Nucleus accumbens (tissue), 56 donors: ENCODE measurements around the gene STYX.

ENCODE experiments used
- DNase-seq, 56 donors: peaks; one replicate each; lab custom pipeline; 2025; lab: John Stamatoyannopoulos, UW

STYX gene

DNA sequence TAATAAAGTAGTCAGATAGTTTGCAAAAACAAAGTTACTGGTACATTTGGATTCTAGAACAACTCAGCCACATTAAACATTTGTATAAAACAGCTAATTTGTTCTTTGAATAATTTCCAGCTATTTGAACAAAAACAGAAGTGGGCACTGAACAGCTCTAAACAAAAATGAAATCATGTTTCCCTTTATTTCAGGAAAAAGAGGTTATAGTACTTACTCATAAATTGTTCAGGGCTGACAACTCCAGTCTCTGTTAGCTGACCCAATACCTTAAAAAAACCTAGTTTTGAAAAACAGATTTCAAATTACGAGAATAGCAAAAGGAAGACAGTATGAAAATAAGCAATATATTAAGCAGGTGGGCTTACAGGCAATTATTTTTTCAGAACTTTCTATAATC, 53.2 kb downstream of the STYX start:
- no peak for DNase-seq

DNA sequence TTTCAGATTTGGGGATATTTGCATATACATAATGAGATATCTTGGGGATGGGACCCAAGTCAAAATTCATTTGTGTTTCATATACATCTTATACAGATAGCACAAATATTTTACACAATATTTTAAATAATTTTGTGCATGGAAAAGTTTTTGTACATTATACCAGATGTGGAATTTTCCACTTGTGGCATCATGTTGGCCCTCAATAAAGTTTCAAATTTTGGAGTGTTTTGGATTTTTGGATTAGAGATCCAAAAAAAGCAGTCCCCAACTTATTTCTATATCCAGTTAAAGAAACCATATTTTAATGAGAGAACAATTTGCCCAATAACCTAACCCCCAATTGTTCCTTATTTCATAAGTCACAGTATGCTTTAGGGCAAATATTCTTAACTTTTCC, 56.9 kb downstream of the STYX start:
- no peak for DNase-seq

GRCh38 chr14:52789118-52789517, 59.2 kb downstream of the STYX start:
- DNase-seq = no peak

DNA sequence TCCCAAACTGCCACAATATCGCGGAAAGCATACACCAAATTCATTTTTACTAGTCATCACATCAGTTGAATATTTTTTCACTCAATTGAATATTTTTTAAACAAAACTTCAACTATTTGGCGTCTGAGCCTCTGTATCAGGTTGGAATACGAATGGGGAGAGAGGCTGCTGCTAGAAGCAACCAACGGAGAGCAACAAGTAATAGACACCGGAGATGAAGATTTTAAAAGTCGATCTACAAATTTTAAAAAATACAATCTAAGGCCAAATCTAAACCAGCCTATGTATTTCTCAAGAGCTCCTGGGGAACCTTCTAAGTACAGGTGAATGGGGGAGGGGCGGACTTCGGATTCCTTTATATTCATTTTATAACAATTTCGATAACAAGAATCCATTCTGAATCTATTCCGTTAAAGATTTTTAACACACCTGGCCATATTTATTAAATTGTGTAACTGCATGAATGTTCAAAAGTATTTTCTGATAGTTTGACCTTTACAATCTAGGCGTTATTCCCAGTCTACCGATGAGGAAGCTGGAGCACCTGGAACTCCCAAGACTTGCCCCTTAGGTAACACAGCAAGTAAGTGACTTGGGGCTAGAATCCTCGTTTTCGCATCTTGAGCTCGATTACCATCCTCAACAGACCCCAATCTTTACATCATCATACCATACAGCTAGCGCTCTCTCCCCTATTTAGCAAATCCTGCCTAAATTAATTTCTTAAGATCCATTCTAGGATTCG, 60.2 kb downstream of the STYX start:
- no peak for DNase-seq

DNA sequence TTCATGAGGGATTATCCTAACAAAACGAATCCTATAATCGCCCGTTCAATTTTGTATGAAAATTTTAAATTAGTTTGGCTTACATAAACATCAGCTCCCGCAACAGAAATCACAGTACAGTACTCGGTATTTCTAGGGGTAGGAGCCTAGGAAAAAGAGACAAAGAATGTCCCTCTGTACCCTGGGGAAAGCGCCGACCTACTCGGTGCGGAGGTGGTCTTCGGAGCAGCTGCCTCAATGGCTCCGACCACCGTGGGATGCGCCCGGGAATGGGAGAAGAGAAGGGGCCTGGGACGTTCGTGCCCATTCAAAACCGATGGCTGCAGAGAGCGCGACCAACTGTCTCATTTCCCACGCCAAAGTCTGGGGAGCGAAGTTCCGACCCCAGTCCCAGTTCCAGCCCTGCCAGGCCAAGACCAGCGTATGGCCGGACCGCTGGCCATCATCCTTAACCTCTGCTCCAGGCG, 60.8 kb downstream of the STYX start:
- peak in 5 of 56 donors; percentile 15 to 51 (median 38) for DNase-seq

- peak in 55 of 56 donors; percentile 14 to 94 (median 77) for DNase-seq
Observed at GRCh38 chr14:52791223-52792096, 61.5 kb downstream of the STYX start, which contains the start of gene GNPNAT1. TSS of gene GNPNAT1 (minus strand) at chr14:52791607. CDS start at chr14:52784650, 6,957 bp downstream.

DNA sequence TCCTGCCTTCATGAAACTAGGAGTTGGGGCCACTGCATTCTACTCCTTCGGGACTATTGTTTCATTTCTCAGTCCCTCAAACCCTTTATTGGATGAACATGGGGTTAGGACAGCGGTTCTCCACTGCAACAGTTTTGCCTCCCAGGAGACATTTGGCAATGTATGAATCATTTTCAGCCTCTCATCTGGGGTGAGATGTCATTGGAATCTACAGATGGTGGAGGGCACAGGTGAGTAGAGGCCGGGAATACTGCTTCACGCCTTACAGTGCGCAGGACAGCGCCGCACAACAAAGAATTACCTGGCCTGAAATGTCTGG, 62.1 kb downstream of the STYX start:
- peak in 2 of 56 donors; percentile 33 to 44 for DNase-seq

DNA sequence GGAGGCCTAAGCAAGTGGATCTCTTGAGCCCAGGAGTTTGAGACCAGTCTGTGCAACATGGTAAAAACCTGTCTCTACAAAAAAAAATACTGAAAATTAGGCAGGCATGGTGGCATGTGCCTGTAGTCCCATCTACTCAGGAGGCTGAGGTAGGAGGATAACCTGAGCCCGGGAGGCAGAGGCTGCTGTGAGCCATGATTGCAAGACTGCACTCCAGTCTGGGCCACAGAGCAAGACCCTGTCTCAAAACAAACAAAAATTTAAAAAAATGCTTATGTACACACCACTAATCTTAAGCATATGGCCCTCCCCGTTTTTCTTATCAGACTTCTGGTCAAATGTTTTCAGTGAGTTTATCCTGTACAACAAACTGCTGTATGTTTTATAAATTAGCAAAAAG, 63.1 kb downstream of the STYX start:
- no peak for DNase-seq

- no peak for DNase-seq
Observed at GRCh38 chr14:52797653-52798052, 67.7 kb downstream of the STYX start.

GRCh38 chr14:52798826-52799225, 68.9 kb downstream of the STYX start:
- no peak for DNase-seq

GRCh38 chr14:52801014-52801712, 71.2 kb downstream of the STYX start:
- DNase-seq = no peak

- DNase-seq = no peak
Observed at GRCh38 chr14:52802597-52802996, 72.6 kb downstream of the STYX start.

GRCh38 chr14:52806115-52806514, 76.1 kb downstream of the STYX start:
- no peak for DNase-seq

- DNase-seq = no peak
Observed at GRCh38 chr14:52808101-52808500, 78.1 kb downstream of the STYX start.

DNA sequence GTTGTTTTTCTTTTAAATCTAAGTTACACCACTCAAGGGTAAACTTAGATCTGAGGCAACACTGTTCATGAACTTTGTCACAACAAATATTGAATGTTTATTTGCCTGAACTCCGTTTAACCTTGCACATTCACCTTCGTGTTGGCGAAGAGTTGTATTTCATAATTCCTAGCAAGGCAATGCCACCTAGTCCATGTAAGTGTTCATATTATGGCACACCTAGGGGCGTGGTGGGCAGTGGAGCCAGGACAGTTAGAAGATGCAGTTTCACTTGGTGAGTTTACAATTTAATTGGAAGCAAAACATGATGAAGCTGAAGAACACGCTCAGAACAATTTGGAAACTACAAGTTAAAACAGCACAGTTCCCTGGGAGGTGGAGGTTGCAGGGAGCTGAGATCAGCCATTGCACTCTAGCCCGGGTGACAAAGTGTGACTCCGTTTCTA, 91.9 kb downstream of the STYX start:
- no peak for DNase-seq

DNA sequence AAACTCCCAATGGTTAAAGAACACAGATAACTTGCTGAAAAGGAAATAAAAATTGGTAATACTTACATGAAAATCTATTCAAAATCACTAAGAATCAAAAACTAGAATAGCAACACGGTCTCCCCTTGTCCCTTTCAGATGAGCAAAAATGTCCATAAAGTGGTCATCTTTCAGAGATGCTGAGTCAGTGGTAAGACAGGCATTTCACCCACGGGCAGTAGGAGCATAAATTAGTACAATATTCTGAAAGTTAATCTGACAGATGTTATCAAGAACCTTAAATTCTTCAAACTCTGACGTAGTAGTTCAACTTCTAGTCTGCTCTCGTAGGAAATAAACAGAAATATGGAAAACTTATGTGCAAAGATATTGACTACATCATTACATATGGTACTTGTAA, 94.5 kb downstream of the STYX start:
- DNase-seq = no peak
